Mesothelial cell of epicardium (in vitro differentiated cells): ENCODE measurements around the gene GSG1L. TPM values are rescaled to one million over a fixed set of nuclear protein-coding genes. Genes with fewer than 3 reads are reported as not detected.
"Not testable (repeated sequence)": the region's sequence is repeated elsewhere in the genome, so short reads cannot be mapped to it uniquely, and the experiment has no call there.

Experiments used
- DNase-seq, 2 experiments: peaks; one replicate each; pipeline ENCODE4 v3.0.0; 2021; ENCODE audit warnings: low spot score in 2 of 2; ENCODE audit not compliant: unreplicated experiment in 2 of 2
- H3K27ac Mint-ChIP-seq: 2 replicates; pipeline ENCODE4 v1.8.0; 2021; ENCODE audit warnings: mixed read lengths
- H3K27me3 Mint-ChIP-seq: 2 replicates; pipeline ENCODE4 v1.8.0; 2021; ENCODE audit warnings: low read depth, mixed read lengths
- H3K36me3 Mint-ChIP-seq: 2 replicates; pipeline ENCODE4 v1.8.0; 2021; ENCODE audit warnings: mixed read lengths
- H3K4me1 Mint-ChIP-seq: 2 replicates; pipeline ENCODE4 v1.8.0; 2021; ENCODE audit warnings: mixed read lengths
- H3K4me3 Mint-ChIP-seq: 2 replicates; pipeline ENCODE4 v1.8.0; 2021; ENCODE audit warnings: mild to moderate bottlenecking, moderate library complexity, mixed read lengths
- H3K9me3 Mint-ChIP-seq: 2 replicates; pipeline ENCODE4 v1.8.0; 2021; ENCODE audit warnings: mixed read lengths
- CTCF ChIP-seq: fragments of 200-600 bp; sonication (generic); IDR thresholded peaks from one replicate; pipeline ENCODE4 v1.5.0; 2021; ENCODE audit warnings: antibody characterized with exemption; ENCODE audit not compliant: unreplicated experiment
- total RNA-seq: library from RNA; stranded (reverse); gene quantifications from 3 replicates; pipeline ENCODE4 v1.2.1, GENCODE V29; 2021

GSG1L gene
- total RNA-seq, 1 donor from 2014 or later: 1.7 TPM

- no peaks in the 10 kb centered on the region for H3K36me3 Mint-ChIP-seq
- no peak overlapping the region for H3K27ac Mint-ChIP-seq
- TF ChIP-seq CTCF: no peak
These were observed 80.3 kb downstream of the GSG1L start for GRCh38 chr16:27983244-27983643.

DNA sequence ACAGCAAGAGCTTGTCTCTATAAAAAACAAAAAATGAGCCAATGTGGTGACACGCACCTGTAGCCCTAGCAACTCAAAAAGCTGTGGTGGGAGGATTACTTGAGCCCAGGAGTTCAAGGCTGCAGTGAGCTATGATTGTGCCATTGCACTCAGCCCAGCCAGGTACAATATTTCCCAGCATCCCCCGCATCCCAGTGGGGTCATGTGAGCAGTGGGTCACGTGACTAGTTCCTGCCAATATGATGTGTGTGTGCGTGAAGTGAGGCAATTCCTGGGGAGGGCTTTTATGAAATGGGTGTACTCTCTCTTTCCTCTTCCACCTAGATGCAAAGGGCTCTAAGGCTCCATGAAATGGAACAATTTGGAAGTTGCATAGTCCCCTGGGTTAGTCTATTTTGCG is 81.3 kb downstream of the GSG1L start:
- H3K36me3 Mint-ChIP-seq: no peaks in the 10 kb centered on the region
- no peaks in the 10 kb centered on the region for H3K4me1 Mint-ChIP-seq
- no peak for DNase-seq
- H3K27me3 Mint-ChIP-seq: peaks cover 23% of the 10 kb centered on the region
- H3K4me3 Mint-ChIP-seq: no peak overlapping the region
- TF ChIP-seq CTCF: no peak
- peaks cover 4% of the 10 kb centered on the region for H3K9me3 Mint-ChIP-seq
- no peak overlapping the region for H3K27ac Mint-ChIP-seq

More at GRCh38 chr16:27983244-27983643, 80.3 kb downstream of the GSG1L start:
- H3K27me3 Mint-ChIP-seq: peaks cover 23% of the 10 kb centered on the region
- H3K4me3 Mint-ChIP-seq: no peak overlapping the region
- peaks cover 4% of the 10 kb centered on the region for H3K9me3 Mint-ChIP-seq
- H3K4me1 Mint-ChIP-seq: no peaks in the 10 kb centered on the region
- no peak for DNase-seq

DNA sequence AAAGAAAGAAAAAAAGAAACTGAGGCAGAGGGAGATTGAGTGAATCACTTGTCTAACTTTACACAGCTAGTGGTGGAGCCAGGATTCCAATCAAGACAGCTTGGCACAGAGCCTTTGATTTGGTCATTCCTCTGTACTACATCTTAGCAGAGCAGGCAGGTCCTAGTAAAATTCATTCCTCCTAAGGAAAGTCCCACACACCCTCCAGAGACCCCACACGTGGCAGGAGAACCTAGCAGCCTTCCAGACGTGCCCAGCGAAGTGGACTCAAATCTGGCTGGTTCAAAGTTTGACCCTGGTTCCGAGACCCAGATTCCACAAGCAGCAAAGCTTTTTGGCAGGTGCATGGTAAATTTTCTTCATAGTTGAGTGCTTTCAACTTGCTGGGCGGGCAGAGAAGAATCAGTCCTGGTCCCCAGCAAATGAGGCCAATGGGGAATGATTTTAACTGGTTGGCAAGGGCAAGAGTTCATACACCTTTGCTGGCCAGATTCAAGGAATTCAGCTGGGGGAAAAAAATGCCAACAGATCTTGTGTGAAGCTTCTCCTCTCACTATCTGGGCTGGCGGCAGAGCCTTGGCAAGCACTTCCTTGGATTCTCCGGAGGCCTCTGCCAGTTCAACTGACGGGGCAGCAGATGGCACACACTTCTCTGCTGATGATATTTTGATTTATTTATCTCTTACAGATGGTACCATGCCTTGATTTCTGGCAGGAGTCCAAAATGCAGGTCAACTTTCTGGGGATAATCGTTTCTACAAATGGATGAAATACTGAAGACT is 82.4 kb downstream of the GSG1L start:
- Mint-ChIP-seq H3K4me1 (no peaks in the 10 kb centered on the region), H3K27me3 (peaks cover 28% of the 10 kb centered on the region), H3K4me3 (no peak overlapping the region), H3K9me3 (peaks cover 4% of the 10 kb centered on the region), H3K36me3 (no peaks in the 10 kb centered on the region), H3K27ac (no peak overlapping the region)
- no peak for DNase-seq
- TF ChIP-seq CTCF: no peak

- TF ChIP-seq CTCF: no peak
- Mint-ChIP-seq H3K36me3 (no peaks in the 10 kb centered on the region), H3K4me3 (no peak overlapping the region), H3K27ac (no peak overlapping the region), H3K27me3 (peaks cover 25% of the 10 kb centered on the region), H3K9me3 (peaks cover 4% of the 10 kb centered on the region), H3K4me1 (no peaks in the 10 kb centered on the region)
- no peak for DNase-seq
These were observed 83.3 kb downstream of the GSG1L start for GRCh38 chr16:27980076-27980775.

- H3K4me3 Mint-ChIP-seq, H3K36me3 Mint-ChIP-seq, DNase-seq, H3K27ac Mint-ChIP-seq, H3K9me3 Mint-ChIP-seq, H3K4me1 Mint-ChIP-seq: not testable (repeated sequence)
- H3K27me3 Mint-ChIP-seq: peaks cover 25% of the 10 kb centered on the region
These were observed 83.8 kb downstream of the GSG1L start for GRCh38 chr16:27979668-27980067.

DNA sequence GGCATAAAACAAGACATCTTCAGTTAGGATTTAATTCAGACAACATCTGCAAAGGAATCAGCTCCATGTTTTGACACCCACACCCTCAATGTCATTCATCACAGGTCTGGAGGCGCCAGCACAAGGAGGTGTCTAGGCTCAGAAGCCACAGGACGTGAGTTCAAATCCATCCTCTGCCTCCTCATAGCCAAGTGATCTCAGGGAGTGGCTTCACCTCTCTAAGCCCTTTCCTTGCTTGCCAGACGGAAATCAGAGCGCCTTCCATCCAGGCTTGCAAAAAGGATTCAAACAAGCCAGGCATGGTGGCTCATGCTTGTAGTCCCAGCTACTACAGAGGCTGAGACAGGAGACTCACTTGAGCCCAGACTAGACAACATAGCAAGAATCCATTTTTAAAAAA is 84.6 kb downstream of the GSG1L start:
- Mint-ChIP-seq H3K27ac (no peak overlapping the region), H3K27me3 (peaks cover 25% of the 10 kb centered on the region), H3K9me3 (peaks cover 4% of the 10 kb centered on the region), H3K36me3 (no peaks in the 10 kb centered on the region), H3K4me1 (no peaks in the 10 kb centered on the region), H3K4me3 (no peak overlapping the region)
- no peak for DNase-seq
- no peak for TF ChIP-seq CTCF
